H54 (cell line): Measurements from ENCODE around the gene PRR19.

ENCODE experiments used
- DNase-seq: peaks from one replicate; pipeline ENCODE4 v3.0.0; 2011; ENCODE audit warnings: low spot score, mixed read lengths; ENCODE audit not compliant: insufficient read length
- FAIRE-seq: peaks from 3 replicates; lab custom pipeline; 2011; peaks lifted over from hg19 to GRCh38; lab: Jason Lieb, UNC
- POLR2A ChIP-seq: IDR thresholded peaks from 2 replicates; pipeline ENCODE4 v1.6.1; 2011; ENCODE audit warnings: low read depth, mild to moderate bottlenecking, low read length

PRR19 gene

GRCh38 chr19:42290523-42291434 is 11.2 kb upstream of the PRR19 start:
- no peak for DNase-seq
- no peak for TF ChIP-seq POLR2A
- no peak for FAIRE-seq

- FAIRE-seq (no peak), DNase-seq (no peak)
Measured at GRCh38 chr19:42291435-42291810, 10.5 kb upstream of the PRR19 start.

GRCh38 chr19:42292042-42292960 is 9.6 kb upstream of the PRR19 start:
- TF ChIP-seq POLR2A: no peak
- FAIRE-seq (no peak), DNase-seq (no peak)

More at GRCh38 chr19:42291435-42291810, 10.5 kb upstream of the PRR19 start:
- TF ChIP-seq POLR2A: no peak

GRCh38 chr19:42292963-42293362 is 9.0 kb upstream of the PRR19 start:
- DNase-seq: no peak
- TF ChIP-seq POLR2A: no peak
- no peak for FAIRE-seq

- TF ChIP-seq POLR2A: no peak
- FAIRE-seq (no peak), DNase-seq (no peak)
Measured at GRCh38 chr19:42293540-42293939, 8.4 kb upstream of the PRR19 start.

- no peak for TF ChIP-seq POLR2A
- DNase-seq (no peak), FAIRE-seq (no peak)
Measured at GRCh38 chr19:42293948-42294347, 8.0 kb upstream of the PRR19 start.

GRCh38 chr19:42294471-42295137 is 7.3 kb upstream of the PRR19 start:
- no peak for TF ChIP-seq POLR2A
- no peak for FAIRE-seq
- no peak for DNase-seq

GRCh38 chr19:42295342-42295741 is 6.6 kb upstream of the PRR19 start:
- FAIRE-seq (no peak), DNase-seq (no peak)
- no peak for TF ChIP-seq POLR2A

GRCh38 chr19:42295831-42296525 is 6.0 kb upstream of the PRR19 start:
- peak; percentile 81 for DNase-seq
- no peak for FAIRE-seq

GRCh38 chr19:42297039-42297438 is 4.9 kb upstream of the PRR19 start:
- TF ChIP-seq POLR2A: no peak

More at GRCh38 chr19:42295831-42296525, 6.0 kb upstream of the PRR19 start:
- TF ChIP-seq POLR2A: no peak; the same call in 1 of the 2 replicates

GRCh38 chr19:42303101-42303464 is 1.2 kb downstream of the PRR19 start:
- FAIRE-seq (no peak), DNase-seq (no peak)
- TF ChIP-seq POLR2A: no peak

More at GRCh38 chr19:42297039-42297438, 4.9 kb upstream of the PRR19 start:
- DNase-seq (no peak), FAIRE-seq (no peak)

- TF ChIP-seq POLR2A: no peak
- no peak for DNase-seq
- no peak for FAIRE-seq
Measured at GRCh38 chr19:42303876-42304275, 1.9 kb downstream of the PRR19 start.

- no peak for TF ChIP-seq POLR2A
- no peak for DNase-seq
- FAIRE-seq: no peak
Measured at GRCh38 chr19:42306646-42307045, 4.7 kb downstream of the PRR19 start.
